ENCODE data around the gene ACTC1.

The ACTC1 gene

GRCh38 chr15:34759992-34760391 lies 35.4 kb downstream of the ACTC1 start:
- H3K4me1 ChIP-seq (ENCODE audit: control insufficient read depth, insufficient read depth, low read length): no peaks in the 10 kb centered on the region
- H3K27ac ChIP-seq (ENCODE audit: extremely low read depth, low read depth, low read length): no peak overlapping the region
- ChIA-PET POLR2A (no interaction called here), CTCF (no interaction called here)
- H3K4me3 ChIP-seq (ENCODE audit: low read depth, low read length): no peak overlapping the region
- H3K36me3 ChIP-seq (ENCODE audit: control insufficient read depth in 2 of 2, insufficient read depth in 1 of 2, low read length in 2 of 2): no peaks in the 10 kb centered on the region
- TF ChIP-seq BCL6B (tag by site-specific recombination; IDR thresholded peaks at IDR 0.05) (no peak), ZEB2 (tag by site-specific recombination; IDR thresholded peaks at IDR 0.05) (no peak), ZNF416 (tag by site-specific recombination; IDR thresholded peaks at IDR 0.05) (no peak), ZNF19 (tag by site-specific recombination; IDR thresholded peaks at IDR 0.05; ENCODE audit: low read depth) (no peak), ZNF133 (tag by site-specific recombination; IDR thresholded peaks at IDR 0.05) (no peak), ZNF155 (tag by site-specific recombination; IDR thresholded peaks at IDR 0.05) (no peak), ZNF239 (tag by site-specific recombination; IDR thresholded peaks at IDR 0.05) (no peak), ZNF768 (tag by site-specific recombination; IDR thresholded peaks at IDR 0.05) (no peak), ZBTB6 (tag by site-specific recombination; IDR thresholded peaks at IDR 0.05) (no peak), ZNF701 (tag by site-specific recombination; IDR thresholded peaks at IDR 0.05) (no peak), SP2 (tag by site-specific recombination; IDR thresholded peaks at IDR 0.05) (no peak), KLF10 (tag by site-specific recombination; IDR thresholded peaks at IDR 0.05) (no peak), SP7 (tag by site-specific recombination; IDR thresholded peaks at IDR 0.05) (no peak), ZNF596 (tag by site-specific recombination; IDR thresholded peaks at IDR 0.05) (no peak), ZNF391 (tag by site-specific recombination; IDR thresholded peaks at IDR 0.05; ENCODE audit: borderline replicate concordance, low read depth) (no peak), KLF9 (tag by site-specific recombination; IDR thresholded peaks at IDR 0.05; ENCODE audit: low read depth) (no peak), ZBTB7A (tag by site-specific recombination; IDR thresholded peaks at IDR 0.05; ENCODE audit: low read depth) (no peak), ZNF354C (tag by site-specific recombination; IDR thresholded peaks at IDR 0.05; ENCODE audit: borderline replicate concordance, low read depth) (no peak)
- H3K9me3 ChIP-seq (ENCODE audit: control insufficient read depth, insufficient read depth, low read depth, low read length): no peaks in the 10 kb centered on the region

GRCh38 chr15:34759347-34759746 lies 36.0 kb downstream of the ACTC1 start:
- no peak overlapping the region for H3K4me3 ChIP-seq (ENCODE audit: low read depth, low read length)
- ChIA-PET POLR2A (no interaction called here), CTCF (interaction anchor here (1.1 kb wide), 1 partner anchor 51 kb away, joined by 4 read pairs; no protein-coding TSS in a partner anchor)
- no peaks in the 10 kb centered on the region for H3K36me3 ChIP-seq (ENCODE audit: control insufficient read depth in 2 of 2, insufficient read depth in 1 of 2, low read length in 2 of 2)
- H3K4me1 ChIP-seq (ENCODE audit: control insufficient read depth, insufficient read depth, low read length): no peaks in the 10 kb centered on the region
- no peak overlapping the region for H3K27ac ChIP-seq (ENCODE audit: extremely low read depth, low read depth, low read length)
- no peak for TF ChIP-seq ZNF23 (tag by site-specific recombination; IDR thresholded peaks at IDR 0.05; ENCODE audit: borderline replicate concordance)
- TF ChIP-seq ZNF776 (tag by site-specific recombination; IDR thresholded peaks at IDR 0.05; ENCODE audit: borderline replicate concordance): no peak
- TF ChIP-seq ZFP3 (tag by site-specific recombination; IDR thresholded peaks at IDR 0.05; ENCODE audit: low read depth): no peak
- TF ChIP-seq ZNF692 (tag by site-specific recombination; IDR thresholded peaks at IDR 0.05): no peak
- TF ChIP-seq KLF7 (tag by site-specific recombination; IDR thresholded peaks at IDR 0.05; ENCODE audit: borderline replicate concordance): no peak
- no peak for TF ChIP-seq KLF17 (tag by site-specific recombination; IDR thresholded peaks at IDR 0.05)
- no peak for TF ChIP-seq ZNF555 (tag by site-specific recombination; conservative IDR thresholded peaks at IDR 0.05)
- no peak for TF ChIP-seq ZNF146 (tag by site-specific recombination; IDR thresholded peaks at IDR 0.05)
- TF ChIP-seq ZSCAN16 (tag by site-specific recombination; IDR thresholded peaks at IDR 0.05): no peak
- TF ChIP-seq ZNF266 (tag by site-specific recombination; IDR thresholded peaks at IDR 0.05; ENCODE audit: low read depth): no peak
- no peaks in the 10 kb centered on the region for H3K9me3 ChIP-seq (ENCODE audit: control insufficient read depth, insufficient read depth, low read depth, low read length)

All from HEK293 (cell line).